ENCODE measurements around the gene CACNA2D1.

Gene CACNA2D1

DNA sequence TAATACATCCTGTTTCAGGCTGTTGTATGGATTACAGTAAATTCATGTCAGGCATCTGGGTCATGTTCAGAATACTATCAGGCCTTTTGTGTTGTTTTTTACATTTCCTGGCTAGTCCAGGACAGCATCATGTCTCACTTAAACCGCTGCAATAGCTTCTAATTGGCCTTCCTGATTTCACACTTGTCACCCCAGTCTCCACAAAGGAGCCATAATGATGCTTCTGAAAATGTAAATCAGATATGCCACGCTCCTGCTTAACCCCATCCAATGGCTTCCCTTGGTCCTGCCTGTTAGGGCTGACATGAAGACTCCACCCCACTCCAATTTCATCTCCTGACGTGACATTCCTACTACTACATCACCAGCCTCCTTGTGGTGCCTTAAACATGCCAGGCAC, 220.0 kb downstream of the CACNA2D1 start:
- no peak for DNase-seq

DNA sequence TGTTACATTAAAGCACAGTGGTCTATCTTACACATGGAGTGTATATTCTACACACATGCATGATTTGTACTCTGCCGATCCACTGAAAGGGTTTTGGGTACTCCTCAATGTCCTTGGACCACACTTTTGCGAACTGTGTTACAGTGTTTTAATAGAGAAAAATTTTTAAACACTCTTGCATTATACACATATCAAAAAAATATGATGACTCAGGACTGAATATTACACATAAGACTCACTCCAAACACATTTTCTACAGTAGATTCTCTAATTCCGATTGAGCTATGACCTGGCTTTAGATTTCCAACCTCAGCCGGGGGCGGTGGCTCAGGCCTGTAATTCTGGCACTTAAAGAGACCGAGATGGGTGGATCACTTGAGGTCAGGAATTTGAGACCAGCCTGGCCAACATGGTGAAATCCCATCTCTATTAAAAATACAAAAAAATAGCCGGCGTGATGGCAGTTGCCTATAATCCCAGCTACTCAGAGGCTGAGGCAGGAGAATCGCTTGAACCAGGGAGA, 222.4 kb downstream of the CACNA2D1 start:
- peak; percentile 2 for DNase-seq

DNA sequence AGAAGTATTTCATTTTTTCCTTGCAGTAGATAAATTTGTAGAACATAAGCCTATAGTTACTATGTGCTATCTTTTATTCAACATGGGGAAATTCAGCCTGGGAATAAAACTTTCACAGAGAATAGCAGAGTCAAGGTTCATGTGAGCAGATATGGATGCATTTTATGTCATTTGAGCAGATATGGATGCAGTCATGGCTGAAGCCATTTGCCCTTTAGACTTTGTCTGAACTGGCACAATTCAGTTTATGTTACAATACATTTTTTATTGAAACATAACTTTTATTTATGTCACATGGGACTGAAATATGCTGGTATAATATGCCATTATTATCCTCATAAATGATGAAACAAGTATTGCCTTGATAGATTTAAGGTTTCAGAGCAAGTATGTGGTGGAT, 231.1 kb downstream of the CACNA2D1 start:
- DNase-seq = no peak

DNA sequence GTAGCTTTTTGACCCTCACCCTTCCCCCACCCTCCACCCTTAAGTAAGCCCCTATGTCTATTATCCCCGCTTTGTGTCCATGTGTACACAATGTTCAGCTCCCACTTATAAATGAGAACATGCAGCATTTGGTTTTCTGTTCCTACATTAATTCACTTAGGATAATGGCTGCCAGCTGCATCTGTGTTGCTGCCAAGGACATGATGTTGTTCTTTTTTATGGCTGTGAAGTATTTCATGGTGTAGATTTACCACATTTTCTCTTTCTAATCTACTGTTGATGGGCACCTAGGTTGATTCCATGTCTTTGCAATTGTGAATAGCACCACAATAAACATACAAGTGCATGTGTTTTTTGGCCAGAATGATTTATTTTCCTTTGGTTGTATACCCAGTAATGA, 232.2 kb downstream of the CACNA2D1 start:
- no peak for DNase-seq

DNA sequence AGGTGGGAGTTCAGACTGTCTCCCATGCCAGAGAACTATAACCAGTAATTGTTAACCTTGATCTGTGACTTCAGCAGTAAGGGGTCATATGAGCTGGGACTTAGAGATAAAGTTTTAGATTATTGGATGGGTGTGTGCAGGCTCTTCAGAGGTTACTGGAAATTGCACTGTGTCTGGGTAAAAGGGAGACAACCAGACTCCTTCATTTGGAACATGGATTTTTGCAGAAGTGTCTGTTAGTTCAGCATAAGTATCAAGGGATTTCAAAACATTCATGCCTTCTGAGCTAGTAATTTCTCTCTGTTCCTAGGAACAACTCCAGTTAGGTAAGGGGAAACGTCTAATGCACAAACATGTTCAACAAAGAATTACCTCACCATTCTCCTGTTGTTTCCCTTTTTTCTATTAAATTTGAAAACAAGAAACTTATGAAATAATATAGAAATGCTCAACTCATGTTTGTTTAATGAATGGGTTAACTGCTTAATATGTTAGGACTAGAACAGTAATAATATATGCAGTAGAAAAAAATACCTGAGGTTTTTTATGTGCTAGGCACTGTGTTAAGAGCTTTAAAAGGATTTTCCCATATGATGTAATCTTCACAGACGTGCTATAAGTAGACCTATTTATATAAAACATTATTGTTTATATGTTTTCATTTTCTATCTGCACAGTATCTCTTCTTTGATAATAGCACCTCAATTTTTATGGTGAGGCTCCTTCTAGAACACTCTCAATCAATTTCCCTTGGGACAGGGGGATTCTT, 233.0 kb downstream of the CACNA2D1 start:
- no peak for DNase-seq

DNA sequence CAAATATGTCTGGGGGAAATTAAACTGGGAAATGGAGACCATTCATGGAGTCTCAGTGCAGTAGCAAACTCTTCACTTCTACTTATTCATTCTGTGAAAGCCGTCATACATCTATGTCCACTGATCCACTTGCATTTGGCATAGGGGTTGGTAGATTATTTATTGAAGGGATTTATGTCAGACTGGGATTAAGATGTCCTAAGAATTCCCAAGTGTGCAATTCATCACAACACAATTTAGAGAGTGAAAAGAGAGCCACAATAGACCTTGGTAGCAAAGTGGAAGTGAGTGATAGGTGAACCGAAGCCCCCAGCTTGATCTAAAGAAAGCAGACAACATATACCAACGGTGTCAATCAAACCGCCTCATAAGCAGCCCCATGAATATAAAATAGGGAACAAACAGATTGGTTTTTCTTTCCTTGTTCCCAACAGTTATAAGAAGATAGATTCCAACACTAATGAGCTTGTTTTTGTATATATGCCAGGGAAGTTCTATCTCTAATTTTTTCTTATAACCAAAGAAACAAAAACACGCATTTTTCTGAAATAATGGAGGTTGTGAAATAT, 234.3 kb downstream of the CACNA2D1 start:
- DNase-seq = no peak

DNA sequence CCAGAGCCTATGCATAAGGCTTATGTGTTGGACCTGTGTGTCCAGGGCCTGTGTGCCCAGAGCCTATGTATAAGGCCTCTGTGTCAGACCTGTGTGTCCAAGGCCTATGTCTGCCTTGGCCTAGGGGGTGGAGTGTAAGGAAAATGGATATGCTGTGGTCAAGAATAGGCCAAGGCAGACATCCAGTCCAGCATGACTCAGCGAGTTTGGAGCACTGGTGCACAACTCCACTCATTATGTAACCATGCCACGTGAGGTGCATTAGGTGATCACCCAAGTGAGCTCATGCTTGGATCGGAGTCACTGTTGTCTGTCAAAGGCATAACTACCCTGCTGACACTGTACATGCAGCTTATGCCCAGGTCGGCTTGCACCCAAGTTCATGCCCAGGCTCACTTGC, 238.9 kb downstream of the CACNA2D1 start:
- peak; percentile 21 for DNase-seq

DNA sequence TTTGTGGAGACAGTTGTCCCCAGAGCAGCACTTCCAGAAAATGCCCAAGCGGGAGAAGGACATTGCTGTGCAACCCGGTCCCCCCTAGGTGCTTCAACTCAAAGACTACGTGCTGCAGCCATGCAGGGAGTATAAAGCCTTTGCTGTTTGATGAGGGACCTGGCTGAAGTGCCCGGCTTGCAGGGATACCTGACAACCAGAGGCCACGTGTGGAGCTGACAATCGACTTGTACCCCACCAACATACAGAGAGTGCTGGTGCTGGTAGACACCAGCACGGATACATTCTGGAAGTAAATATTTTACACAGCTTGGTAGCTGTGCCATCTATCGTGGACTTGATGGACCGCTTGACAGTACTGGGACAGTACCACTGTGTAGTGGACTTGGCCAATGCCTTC, 240.6 kb downstream of the CACNA2D1 start:
- DNase-seq = no peak

DNA sequence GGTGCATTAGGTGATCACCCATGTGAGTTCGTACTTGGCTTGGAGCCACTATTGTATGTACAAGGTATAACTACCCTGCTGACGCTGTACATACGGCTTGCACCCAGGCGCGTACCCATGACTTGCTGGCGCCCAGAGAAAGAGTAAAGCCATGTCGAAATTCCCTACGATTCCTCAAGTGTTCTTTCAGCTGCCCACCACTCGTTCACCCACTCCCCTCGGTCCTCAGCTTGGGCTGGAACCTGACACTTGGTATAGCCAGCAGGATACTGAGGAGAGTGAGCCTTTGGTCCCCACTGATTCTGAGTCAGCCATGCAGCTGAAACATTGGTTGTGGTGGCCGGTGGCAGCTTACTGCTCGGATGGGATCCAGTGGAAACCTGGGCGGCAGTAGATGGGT, 241.5 kb downstream of the CACNA2D1 start:
- no peak for DNase-seq

DNA sequence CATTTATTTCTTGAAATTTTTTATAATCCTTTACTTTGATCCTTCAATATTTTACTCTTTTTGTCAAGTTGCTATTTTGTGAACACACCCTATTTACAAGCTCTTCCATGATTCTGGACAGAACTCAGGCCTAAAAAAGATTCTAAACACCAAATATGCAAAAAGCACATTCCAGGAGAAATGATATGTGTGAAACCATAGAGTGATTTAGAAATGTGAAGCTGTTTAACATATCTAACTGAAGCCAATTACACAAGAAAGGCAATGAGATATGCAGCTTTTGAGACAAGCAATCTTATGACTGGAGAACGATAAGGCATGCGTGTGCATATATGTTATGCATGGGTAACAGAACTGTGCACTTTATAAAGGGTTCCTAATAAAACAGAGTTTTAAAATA, 243.0 kb downstream of the CACNA2D1 start:
- DNase-seq = no peak

DNA sequence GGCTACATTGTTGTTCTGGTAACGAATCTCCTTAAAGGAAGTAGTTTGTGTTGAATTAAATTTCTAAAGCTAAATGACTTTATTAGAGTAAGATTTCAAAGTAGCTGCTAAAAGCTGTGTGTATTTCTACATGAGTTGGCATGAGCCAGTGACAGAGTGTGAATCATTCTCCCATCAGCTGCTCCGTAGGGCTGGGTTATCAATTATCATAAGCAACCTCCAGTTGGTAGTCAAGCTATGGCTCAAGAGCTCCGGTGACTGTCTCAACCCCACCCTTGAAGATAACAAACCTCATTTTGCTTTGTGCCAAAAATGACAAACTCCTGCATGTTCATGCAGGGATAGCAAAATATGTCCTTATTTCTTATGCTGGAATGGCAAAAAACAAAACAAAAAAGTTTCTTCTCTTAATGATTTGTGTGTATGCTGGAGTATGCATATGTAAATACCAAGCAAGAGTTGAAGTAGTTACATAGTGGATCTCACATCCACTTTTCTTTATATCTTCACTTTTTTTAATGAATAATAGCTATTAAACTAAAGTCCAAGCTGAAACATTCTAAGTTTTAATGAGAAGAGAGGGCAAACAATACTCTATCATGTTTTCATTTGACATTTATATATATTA, 249.4 kb downstream of the CACNA2D1 start:
- peak; percentile 51 for DNase-seq

DNA sequence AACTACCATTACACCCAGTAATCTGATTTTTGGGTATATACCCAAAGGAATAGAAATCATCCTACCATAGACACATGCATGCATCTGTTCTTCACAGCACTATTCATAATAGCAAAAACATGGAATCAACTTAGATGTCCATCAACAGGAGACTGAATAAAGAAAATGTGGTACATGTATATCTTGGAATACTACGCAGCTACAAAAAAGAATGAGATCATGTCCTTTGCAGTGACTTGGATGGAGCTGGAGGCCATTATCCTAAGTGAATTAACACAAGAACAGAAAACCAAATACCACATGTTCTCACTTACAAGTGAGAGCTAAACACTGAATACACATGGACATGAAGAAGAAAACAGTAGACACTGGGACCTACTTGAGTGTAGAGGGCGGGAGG, 254.9 kb downstream of the CACNA2D1 start:
- DNase-seq = no peak

DNA sequence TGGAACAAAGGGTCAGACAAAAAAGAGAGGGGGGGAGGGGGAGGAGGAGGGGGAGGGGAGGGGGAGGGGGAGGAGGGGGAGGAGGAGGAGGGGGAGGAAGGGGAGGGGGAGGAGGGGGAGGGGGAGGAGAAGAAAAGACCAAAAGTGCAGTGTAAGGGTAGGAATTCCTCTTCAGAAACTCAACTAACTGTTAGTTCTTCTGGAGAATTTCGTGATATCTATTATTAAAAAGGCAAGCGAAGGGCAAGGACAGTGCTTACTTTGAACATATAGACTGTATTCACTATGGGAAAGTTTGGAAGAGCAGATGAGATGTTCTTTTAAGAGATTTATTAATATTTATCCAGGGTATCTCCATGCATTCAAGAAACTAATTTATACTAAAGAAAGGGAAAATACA, 258.1 kb downstream of the CACNA2D1 start:
- DNase-seq = no peak

DNA sequence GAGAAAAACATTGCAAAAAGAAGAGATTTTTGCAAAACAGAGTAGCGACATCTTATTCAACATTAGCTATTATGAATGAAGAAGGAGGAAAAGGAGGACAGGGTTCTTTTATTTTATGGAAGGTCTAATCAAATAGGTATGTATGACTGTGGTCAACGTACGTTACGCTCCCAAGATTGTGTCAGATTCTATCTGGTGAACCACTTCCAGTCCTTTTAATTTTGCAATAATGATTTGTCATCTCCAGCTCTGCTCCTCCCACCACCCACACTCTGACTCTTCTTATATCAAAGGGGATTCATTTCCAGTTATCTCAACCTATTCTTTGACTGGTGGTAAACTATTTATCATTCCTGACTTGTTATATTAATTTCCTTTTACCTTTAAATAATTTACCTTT, 259.9 kb downstream of the CACNA2D1 start:
- DNase-seq = peak; percentile 12

DNA sequence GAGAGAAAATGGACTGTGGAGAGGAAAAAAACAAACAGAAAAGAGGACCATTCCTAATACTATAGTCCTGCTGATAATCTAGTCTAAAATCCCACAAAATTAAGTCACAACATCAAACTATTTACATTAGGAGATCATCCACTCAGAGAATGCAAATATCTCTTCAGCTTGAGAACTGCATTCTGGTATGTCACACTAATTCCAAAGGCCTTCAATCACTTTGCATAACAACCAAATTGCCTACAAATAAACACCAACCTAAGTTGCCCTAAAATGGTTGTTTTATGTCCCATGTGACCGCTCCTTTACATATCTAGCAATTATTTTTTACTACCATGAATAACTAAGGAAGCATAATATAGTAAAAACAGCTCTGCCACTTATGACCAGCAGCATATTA, 264.3 kb downstream of the CACNA2D1 start:
- DNase-seq = peak; percentile 48

DNA sequence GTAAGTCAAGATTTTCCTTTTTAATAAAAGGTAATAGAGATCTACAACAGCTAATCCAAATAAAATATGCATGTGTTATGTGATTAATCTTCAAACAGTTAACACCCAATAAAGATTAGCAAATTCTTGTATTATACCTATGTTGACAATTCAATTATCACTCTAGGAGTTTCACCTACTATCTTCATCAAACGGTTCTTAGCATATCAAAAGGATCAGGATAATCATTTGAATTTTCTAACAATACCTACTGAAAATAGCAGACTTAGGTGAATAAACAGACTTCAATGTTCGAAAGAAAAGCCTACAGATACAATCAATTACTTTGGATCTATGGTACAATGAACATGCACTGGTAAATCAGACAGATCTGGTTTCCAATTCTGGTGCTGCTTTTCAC, 268.3 kb downstream of the CACNA2D1 start:
- no peak for DNase-seq

DNA sequence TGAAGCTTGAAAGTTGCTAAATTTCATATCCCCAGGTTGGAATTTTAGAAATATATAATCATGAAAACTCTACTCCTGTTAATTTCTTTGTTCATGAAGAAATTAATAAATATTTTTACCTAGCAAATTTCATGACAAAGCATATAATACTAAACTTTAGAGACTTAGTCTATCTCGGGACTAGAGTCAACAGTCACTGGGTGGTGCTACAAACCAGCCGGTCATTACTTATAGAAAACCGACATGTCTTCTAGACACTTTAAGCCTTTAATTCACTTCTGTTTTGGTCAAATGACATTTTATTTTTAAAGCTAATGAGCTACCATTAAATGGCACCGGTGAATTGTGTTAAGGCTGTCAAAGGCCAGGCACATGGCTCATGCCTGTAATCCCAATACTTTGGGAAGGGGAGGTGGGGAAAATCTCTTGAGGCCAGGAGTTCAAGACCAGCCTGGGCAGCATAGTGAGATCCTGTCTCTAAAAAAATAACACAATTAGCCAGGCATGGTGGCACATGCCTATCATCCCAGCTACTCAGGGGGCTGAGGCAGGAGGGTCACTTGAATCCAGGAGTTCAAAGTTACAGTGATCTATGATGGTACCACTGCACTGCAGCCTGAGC, 270.1 kb downstream of the CACNA2D1 start:
- no peak for DNase-seq

DNA sequence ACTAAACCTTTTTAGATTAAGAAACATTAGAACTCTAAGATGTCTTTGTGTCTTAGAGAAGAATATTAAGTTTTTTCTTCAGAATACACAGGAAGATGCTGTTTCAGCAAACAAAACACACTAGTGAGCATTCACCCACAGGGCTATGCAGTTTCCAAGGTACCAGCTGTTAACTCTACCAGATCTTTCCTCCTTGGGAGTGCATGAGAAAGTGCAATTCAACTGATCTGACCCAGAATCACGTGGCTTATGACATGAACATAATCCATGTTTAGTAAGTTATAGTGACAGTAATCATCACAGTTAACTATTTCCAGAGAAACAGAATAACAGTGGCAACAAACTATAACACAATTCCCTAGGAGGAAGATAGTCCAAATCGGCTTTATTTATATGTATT, 270.7 kb downstream of the CACNA2D1 start:
- no peak for DNase-seq

DNA sequence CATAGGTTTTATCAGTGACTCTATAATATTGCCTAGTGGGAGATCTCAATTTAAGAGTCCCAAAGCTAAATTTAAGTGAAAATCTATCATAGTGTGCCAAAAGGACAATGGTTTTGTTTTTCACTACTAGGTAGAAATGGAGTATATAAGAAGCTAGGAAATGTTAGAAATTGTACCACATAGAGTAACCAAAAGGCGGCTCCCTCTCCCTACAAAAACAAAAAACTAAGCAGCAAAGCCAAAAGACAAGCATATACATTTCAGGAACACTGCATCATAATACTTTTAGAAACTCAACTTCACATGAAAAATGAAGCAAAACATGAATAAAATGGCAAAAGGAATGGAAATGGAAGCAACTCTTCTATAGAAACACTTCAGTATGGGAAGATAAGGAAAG, 271.6 kb downstream of the CACNA2D1 start:
- DNase-seq = no peak

DNA sequence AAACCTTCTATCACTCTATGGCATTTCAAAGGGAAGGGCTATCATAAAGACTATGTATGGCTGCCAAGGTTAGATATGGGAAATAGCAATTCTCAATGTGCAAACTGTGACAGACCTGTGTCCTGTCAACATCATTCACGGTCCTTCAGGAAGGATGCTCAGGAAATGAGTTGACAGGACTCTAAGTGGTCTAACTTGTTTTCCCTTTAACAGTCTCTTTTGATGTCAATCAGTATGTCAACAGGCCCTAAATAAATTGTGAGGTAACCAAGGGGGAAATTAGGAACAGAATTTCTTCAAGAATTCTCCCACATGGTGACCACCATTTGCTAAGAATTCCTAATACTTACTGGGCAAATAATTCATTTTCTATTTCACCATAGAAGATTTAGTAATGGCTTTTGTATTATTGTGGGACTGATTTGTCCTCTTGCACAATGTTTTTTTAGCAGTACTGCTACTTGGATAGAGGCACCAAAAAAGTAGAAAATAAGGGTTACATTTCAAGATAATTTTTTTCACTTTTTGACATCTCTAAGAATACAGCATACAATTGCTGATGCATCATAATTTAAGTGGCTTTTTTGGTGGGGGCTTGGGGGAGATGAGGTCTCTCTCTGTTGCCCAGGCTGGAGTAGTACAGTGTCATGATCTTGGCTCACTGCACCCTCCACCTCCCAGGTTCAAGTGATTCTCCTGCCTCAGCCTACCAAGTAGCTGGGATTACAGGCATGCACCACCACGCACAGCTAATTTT, 275.8 kb downstream of the CACNA2D1 start:
- no peak for DNase-seq

DNA sequence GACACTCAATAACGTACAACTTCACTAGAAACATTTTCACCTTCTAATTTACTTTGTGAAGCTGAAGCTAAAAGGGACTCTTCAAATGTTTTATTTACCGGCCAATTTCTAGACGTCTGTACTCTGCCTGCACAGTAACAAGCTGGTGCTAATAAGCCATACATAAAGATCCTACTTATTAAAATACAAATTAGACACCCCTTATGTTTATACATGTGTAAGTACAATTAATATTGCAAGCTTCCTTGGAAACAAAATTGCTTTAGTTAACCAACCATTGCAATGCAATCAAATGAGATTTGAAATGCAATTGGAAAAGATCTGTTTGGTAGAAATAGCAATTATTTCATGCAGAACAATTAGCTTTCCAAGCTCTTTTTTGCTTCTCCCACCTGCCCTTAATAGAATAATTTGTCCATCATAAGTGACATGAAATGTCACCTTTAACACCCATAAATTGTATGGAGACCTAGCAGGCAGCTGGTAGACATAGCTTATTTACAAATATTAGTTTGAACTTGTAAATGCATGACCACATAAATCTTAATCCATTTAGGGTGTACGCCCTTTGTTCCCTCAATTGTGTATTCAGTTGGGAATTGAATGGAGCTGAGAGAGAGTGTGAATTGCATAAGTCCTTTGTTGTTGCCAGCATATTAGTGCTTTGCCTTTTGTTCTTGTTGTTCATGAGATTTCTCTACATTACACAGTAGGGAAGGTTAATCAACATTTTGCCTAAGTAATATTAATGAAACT, 277.1 kb downstream of the CACNA2D1 start:
- DNase-seq = no peak

DNA sequence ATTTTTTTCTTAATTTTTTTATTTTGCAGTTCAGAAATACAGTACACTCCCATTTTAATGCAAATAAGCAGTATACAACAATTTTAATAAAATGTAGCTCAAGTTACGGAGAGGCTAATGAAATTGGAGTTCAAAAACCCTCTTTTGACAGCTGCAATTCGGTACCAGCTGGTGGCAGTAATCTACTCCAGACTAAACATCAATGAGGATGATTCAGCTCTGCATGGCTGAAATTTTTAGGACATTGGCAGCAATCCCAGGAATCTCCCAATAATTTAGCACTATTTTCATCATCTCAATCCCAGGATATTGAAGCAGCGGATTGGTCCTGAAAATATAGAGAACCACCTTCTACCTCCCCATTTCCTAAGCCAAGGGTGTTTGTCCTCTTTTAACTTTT, 278.8 kb downstream of the CACNA2D1 start:
- peak; percentile 84 for DNase-seq

All from fibroblast of skin of back (primary cell).